ENCODE results near the gene EIF5AL1.

Gene EIF5AL1

DNA sequence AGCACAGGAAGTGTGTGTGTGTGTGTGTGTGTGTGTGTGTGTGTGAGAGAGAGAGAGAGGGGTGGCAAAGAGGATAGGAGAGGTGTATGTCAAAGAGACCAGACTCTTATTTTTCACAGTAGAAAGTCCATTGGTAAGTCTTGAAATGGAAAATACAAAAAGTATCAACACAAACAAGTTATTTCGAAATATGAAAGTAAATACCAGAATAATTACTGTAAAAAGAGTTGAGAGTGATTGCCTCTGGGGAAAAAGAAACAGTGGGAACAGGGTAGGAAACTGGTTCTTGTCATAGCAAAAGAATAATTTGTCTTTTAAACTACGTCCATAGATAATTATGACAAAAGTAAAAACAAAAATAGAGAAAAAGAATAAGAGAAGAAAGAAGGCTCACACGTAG is 29.0 kb upstream of the EIF5AL1 start:
- no peak overlapping the region for H3K4me3 ChIP-seq (ENCODE audit: low read depth in 1 of 2, low read length in 2 of 2)
- H2AFZ ChIP-seq (ENCODE audit: low read depth, low read length): no peak overlapping the region
- no peaks in the 10 kb centered on the region for H4K20me1 ChIP-seq (ENCODE audit: insufficient read depth, low read length)
- H3K9ac ChIP-seq (ENCODE audit: low read depth, low read length): no peak overlapping the region
- no peak overlapping the region for H3K27ac ChIP-seq (ENCODE audit: low read length)
- no peak for TF ChIP-seq EZH2 (IDR thresholded peaks at IDR 0.05; ENCODE audit: borderline replicate concordance, low read depth, low read length, severe bottlenecking)
- TF ChIP-seq CTCF (IDR thresholded peaks at IDR 0.05; ENCODE audit: borderline replicate concordance, extremely low read depth, low read length, poor library complexity, severe bottlenecking): no peak
- H3K9me3 ChIP-seq (ENCODE audit: insufficient read depth, low read length, severe bottlenecking): no peaks in the 10 kb centered on the region
- H3K4me1 ChIP-seq (ENCODE audit: insufficient read depth, low read length): no peaks in the 10 kb centered on the region
- no peak for ATAC-seq (ENCODE audit: insufficient read depth, low read depth)
- DNase-seq: no peak
- peaks cover 26% of the 10 kb centered on the region for H3K27me3 ChIP-seq (ENCODE audit: insufficient read depth, low read length, poor library complexity)
- no peaks in the 10 kb centered on the region for H3K36me3 ChIP-seq (ENCODE audit: insufficient read depth, low read length)
- H3K4me2 ChIP-seq (ENCODE audit: insufficient read depth, low read length): no peak overlapping the region
- H3K79me2 ChIP-seq (ENCODE audit: insufficient read depth, low read length): no peaks in the 10 kb centered on the region

DNA sequence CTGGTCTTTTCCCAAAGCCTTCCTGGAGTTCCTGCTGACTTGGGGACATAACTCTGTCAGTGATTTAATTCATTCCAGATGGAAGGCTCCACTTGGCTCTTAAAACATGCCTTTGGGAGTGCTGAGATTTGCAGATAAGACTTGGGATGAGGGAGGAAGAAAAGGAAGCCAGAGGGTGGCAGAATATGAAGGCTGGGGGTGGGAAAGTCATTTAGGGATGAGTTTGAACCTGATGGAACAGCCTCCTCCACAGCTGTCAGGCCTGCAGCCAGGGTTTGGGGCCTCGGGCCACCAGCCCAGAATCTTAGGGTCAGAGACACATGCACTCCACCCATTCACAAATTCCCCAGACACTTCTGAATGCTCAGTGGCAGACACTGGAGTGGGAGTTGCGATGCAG is 28.4 kb upstream of the EIF5AL1 start:
- no peaks in the 10 kb centered on the region for H4K20me1 ChIP-seq (ENCODE audit: insufficient read depth, low read length)
- H3K36me3 ChIP-seq (ENCODE audit: insufficient read depth, low read length): no peaks in the 10 kb centered on the region
- no peak for ATAC-seq (ENCODE audit: insufficient read depth, low read depth)
- H3K27ac ChIP-seq (ENCODE audit: low read length): no peak overlapping the region
- TF ChIP-seq CTCF (IDR thresholded peaks at IDR 0.05; ENCODE audit: borderline replicate concordance, extremely low read depth, low read length, poor library complexity, severe bottlenecking): no peak
- no peak for TF ChIP-seq EZH2 (IDR thresholded peaks at IDR 0.05; ENCODE audit: borderline replicate concordance, low read depth, low read length, severe bottlenecking)
- no peak overlapping the region for H2AFZ ChIP-seq (ENCODE audit: low read depth, low read length)
- H3K79me2 ChIP-seq (ENCODE audit: insufficient read depth, low read length): no peaks in the 10 kb centered on the region
- no peak overlapping the region for H3K9ac ChIP-seq (ENCODE audit: low read depth, low read length)
- H3K27me3 ChIP-seq (ENCODE audit: insufficient read depth, low read length, poor library complexity): peaks cover 32% of the 10 kb centered on the region
- no peak for DNase-seq
- no peak overlapping the region for H3K4me2 ChIP-seq (ENCODE audit: insufficient read depth, low read length)
- no peak overlapping the region for H3K4me3 ChIP-seq (ENCODE audit: low read depth in 1 of 2, low read length in 2 of 2)
- no peaks in the 10 kb centered on the region for H3K4me1 ChIP-seq (ENCODE audit: insufficient read depth, low read length)
- H3K9me3 ChIP-seq (ENCODE audit: insufficient read depth, low read length, severe bottlenecking): no peaks in the 10 kb centered on the region

GRCh38 chr10:79484476-79484875 is 27.9 kb upstream of the EIF5AL1 start:
- TF ChIP-seq CTCF (IDR thresholded peaks at IDR 0.05; ENCODE audit: borderline replicate concordance, extremely low read depth, low read length, poor library complexity, severe bottlenecking): no peak
- no peak for TF ChIP-seq EZH2 (IDR thresholded peaks at IDR 0.05; ENCODE audit: borderline replicate concordance, low read depth, low read length, severe bottlenecking)
- Histone ChIP-seq H3K4me1 (ENCODE audit: insufficient read depth, low read length) (no peaks in the 10 kb centered on the region), H3K4me3 (ENCODE audit: low read depth in 1 of 2, low read length in 2 of 2) (no peak overlapping the region), H3K27ac (ENCODE audit: low read length) (no peak overlapping the region), H4K20me1 (ENCODE audit: insufficient read depth, low read length) (no peaks in the 10 kb centered on the region), H3K9me3 (ENCODE audit: insufficient read depth, low read length, severe bottlenecking) (no peaks in the 10 kb centered on the region), H3K4me2 (ENCODE audit: insufficient read depth, low read length) (no peak overlapping the region), H3K27me3 (ENCODE audit: insufficient read depth, low read length, poor library complexity) (peaks cover 35% of the 10 kb centered on the region), H3K9ac (ENCODE audit: low read depth, low read length) (no peak overlapping the region), H2AFZ (ENCODE audit: low read depth, low read length) (no peak overlapping the region), H3K79me2 (ENCODE audit: insufficient read depth, low read length) (no peaks in the 10 kb centered on the region), H3K36me3 (ENCODE audit: insufficient read depth, low read length) (no peaks in the 10 kb centered on the region)
- DNase-seq (no peak), ATAC-seq (ENCODE audit: insufficient read depth, low read depth) (no peak)

Data from DND-41 (cell line).